Bone marrow (tissue), 2 donors: ENCODE data around the gene ARV1.
"Not testable (repeated sequence)": the region's sequence is repeated elsewhere in the genome, so short reads cannot be mapped to it uniquely, and the experiment has no call there.

Source experiments
- DNase-seq, 2 donors: peaks; one replicate each; lab custom pipeline; 2025; lab: John Stamatoyannopoulos, UW

ARV1 gene

DNA sequence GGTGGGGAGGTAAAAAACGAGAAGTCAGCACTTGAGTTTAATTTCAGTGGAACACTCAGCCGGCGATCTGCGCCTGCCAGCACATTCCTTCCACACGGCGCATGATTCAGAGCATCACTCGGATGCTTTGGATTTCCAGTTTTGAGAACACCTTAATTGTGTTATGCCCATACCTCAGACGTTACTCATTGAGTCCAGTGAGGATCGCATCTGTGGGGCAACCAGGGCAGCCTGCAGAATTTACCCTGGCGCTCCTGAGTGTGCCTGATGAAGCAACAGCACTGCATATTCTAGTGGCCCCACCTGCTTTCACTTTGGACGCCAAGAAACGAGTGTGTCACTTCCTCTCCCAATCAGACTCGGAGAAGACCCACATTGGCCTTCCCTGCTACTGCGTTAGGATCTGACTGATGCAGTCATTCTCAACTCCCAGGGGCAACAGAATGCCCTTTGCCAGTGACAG, 41.3 kb downstream of the ARV1 start:
- DNase-seq, result peak in 1 of 2 donors; percentile 62

DNA sequence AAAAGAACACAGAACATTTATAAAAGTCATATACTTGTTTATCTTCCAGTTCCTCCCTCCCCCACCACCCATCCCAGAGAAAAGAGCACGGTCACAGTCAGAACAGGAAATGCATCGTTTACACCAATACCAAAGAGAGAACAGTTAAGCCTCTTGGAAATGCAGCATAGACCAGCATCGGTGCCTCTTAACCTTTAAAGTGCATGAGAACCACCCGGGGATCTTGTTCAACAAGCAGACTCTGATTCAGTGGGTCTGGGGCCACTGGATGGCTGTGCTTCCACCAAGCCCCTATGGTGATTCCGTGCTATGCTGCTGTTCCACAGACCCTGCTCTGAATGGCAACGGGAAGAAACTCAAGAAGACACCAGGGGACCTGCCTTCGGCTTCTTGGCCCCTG, 41.9 kb downstream of the ARV1 start:
- no peak for DNase-seq

DNA sequence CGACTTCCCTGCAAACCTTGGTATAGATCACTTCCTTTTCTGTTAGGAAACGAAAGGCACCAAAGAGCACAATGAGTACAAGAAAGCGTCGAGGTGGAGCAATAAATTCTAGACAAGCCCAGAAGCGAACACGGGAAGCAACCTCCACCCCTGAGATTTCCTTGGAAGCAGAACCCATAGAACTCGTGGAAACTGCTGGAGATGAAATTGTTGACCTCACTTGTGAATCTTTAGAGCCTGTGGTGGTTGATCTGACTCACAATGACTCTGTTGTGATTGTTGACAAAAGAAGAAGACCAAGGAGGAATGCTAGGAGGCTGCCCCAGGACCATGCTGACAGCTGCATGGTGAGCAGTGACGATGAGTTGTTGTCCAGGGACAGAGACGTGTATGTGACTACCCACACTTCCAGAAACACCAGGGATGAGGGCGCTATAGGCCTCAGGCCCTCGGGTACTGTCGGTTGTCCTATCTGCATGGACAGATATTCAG, 42.7 kb downstream of the ARV1 start:
- DNase-seq, result no peak

DNA sequence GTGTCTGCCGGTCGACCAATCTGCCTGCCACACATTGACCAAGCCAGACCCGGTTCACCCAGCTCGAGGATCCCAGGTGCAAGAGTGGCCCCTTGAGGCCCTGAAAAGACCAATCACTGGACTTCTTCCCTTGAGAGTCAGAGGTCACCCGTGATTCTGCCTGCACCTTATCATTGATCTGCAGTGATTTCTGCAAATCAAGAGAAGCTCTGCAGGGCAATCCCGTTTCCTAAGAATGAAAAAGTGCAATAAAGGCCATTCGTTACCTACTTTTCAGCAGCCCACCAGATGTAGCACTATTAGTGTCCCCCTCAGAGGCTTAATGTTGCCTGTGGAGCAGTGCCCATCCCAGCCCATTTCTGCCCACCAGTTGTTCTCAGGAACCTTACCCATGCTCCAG, 43.6 kb downstream of the ARV1 start:
- not testable (repeated sequence) for DNase-seq

DNA sequence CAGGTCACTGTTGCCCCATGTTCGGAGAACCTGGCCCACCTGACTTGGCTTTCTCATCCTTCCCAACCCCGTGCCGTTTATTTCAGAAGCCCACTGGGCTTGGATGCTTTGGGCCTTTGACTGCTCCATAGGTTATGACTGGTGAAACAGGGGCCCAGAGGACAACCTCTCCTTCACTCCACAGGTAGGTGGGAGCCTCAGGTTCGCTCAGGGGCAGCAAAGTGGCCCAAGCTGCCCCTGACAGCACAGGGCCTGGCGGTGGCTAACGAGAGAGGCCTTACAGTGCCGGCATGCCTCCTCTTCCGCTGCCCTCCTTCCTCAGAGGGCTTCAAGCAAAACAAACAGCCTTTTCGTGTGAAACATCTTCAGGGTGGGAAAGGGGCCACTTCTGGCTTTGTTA, 44.3 kb downstream of the ARV1 start:
- DNase-seq, result no peak

DNA sequence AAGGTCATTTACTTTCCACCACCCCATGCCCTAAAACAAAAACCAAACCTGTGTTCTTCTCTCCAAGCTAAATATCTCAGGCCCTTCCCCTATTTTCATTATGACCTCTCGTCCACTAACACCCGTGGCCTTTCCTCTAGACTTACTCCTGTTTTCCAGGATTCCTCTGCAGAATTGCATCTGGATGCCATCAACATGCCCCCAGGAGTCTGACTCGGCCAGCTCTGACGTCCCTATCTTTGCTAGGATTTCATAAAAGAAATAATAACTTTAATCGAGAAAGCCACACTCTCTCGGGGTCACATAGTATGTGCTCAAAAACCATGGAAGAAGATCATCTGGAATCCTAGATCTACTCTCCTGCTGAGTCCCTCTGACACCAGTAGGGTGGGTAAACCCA, 47.7 kb downstream of the ARV1 start:
- no peak for DNase-seq

DNA sequence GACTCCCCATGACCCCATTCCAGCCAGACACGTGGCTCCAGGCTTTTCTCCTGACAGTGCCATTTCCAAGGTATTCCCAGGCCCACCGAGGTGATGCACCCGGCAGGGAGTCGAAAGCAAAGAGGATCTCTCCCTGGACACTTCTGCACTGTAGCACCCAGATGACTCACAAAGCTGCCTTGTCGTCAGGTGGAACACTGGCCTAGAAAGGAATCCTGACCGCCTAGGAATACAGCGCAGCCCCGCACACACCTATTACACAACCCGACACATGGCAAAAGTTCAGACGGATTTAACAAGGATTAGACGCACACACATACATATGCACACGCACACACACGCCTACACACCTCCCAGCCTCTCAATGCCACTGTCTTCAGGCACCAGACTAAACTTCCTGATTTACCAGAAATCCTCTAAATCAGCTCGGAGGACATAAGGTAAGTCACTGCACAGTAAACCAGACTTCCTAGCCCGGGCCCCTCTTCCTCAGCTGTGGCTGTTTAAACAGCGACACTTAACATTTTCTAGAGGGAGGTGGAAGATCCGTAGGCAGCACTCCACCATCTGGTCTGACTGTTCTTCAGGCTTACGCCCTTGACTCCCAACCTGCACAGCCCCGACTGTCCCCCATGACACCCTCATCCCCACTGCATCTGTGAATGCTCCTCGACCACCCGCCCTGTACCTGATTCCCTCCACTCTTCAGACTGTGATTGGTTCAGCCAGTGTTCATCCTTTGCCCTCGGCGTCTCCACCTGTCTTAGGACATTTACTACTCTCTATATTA, 48.4 kb downstream of the ARV1 start:
- no peak for DNase-seq

DNA sequence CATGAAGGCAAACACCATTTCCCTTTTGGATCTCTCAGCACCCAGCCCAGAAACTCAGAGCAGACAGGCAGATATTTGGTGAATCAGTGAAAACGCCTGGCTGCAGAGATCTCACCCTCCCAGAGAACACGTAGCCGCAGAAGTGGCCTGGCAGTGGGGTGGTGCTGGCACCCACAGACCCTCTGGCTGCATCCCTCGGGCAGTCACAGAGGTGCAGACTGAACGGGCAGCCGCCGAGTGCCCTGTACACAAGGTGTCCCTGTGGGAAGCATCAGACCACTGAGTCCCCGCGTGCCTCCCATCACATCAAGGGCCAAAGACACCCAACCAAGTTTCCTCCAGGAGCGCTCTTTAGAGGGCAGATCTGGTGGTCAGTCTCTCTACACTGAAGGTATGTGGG, 49.1 kb downstream of the ARV1 start:
- DNase-seq, result no peak

DNA sequence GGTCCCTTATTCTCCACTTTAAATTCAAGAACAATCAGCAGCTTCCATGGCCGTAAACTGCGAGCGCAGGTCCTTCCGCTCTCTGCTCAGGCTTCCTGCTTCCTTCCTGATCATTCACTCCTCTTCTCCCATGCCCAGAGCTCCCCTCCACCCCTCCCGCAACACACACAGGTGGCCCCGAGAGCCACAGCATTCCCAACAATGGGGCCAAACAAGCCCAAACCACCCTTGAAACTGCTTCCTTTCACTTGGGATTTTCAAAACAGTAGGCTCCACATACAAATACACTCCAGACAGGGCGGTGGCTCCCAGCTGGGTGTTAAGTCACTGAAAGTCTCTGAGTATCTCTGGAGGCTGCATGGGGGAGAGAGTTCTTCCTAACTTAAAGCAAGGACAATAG, 49.8 kb downstream of the ARV1 start:
- peak in 1 of 2 donors; percentile 23 for DNase-seq

DNA sequence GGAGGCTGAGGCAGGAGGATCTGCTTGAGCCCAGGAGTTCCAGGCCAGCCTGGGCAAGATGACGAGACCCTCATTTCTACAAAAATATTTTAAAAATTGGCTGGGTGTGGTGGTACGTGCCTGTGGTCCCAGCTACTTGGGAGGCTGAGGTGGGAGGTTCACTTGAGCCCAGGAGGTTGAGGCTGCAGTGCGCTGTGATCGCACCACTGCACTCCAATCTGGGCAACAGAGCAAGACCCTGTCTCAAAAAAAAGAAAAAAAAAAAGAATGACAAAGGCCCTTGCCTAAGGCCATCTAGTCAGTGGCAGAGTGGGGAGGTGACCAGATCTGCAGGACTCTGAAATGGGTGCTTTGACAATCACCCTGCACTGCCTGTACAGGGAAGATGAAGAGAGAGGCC, 50.4 kb downstream of the ARV1 start:
- not testable (repeated sequence) for DNase-seq

DNA sequence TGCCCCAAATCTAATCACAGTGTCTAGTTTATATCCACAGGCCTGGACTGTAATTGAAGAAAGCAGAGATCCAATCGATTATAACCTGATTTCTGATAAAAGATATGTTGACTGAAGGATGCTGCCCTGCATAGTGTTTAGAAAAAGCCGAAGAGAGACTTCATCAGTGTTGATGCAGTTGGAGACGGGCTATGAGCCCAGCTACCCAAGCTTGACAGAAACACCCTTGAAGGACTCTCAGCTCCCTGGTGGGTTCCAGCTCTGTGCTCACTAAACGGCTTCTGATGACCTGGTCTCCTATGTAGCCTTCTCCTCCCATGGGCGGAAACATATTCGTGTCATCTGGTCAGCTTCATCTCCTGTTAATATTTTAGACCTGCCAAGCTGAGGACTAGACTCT, 50.9 kb downstream of the ARV1 start:
- DNase-seq, result no peak

DNA sequence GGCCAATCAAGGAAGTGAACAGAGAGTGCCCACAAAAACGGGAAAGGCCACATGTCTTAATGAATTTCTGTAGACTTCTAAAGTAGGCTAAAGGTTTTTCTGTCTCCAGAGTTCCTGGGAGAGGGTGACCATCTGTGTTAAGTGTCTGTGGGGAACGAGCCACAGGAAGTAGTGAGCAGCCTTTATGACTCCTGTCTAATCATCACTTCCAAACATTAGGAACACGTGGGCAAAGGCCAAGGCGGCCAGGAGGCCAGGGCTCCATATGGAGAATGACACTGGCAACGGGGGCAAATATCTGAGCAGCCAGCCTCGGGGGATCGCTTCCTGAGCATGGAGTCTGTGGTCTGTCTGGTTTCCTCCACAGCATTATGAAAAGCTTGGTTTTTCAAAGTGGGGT, 54.1 kb downstream of the ARV1 start:
- DNase-seq, result no peak

DNA sequence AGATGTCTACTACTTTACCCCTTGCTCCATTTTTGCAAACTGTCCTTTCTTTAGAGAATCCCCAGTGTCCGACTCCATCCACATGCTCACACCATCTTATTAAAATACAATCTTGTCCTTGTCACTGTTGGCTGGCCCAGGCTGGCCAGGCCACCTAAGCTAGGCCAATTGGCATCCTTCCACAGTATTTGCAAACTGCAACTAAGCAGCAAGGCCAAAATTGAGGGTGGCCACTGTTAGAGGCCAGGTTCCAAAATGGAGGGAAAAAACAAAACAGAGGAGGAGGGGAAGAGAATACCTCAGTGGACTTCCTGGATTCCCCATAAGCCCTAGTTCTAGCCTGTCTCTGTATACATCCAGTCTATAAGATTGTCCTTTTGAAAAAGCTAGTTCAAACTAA, 56.9 kb downstream of the ARV1 start:
- DNase-seq, result no peak

DNA sequence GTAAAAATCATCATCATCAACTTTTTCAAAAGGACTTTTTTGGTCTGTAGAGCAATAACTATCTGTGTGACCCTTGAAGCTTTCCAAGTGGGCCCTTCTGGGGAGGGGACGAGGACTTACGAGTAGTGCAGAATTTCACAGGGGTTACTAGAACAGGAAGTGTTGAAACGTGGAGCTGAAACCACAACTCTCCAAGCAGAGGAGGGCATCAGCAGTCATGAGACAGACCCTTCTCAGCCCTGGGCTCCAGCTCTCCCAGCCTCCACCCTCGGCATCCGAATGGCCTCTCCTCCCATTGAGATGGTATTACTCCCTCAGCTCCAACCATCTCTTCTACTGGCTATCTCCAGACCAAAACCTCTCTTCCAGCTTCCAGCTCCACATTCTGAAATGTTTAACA, 57.5 kb downstream of the ARV1 start:
- DNase-seq, result peak in 1 of 2 donors; percentile 51

DNA sequence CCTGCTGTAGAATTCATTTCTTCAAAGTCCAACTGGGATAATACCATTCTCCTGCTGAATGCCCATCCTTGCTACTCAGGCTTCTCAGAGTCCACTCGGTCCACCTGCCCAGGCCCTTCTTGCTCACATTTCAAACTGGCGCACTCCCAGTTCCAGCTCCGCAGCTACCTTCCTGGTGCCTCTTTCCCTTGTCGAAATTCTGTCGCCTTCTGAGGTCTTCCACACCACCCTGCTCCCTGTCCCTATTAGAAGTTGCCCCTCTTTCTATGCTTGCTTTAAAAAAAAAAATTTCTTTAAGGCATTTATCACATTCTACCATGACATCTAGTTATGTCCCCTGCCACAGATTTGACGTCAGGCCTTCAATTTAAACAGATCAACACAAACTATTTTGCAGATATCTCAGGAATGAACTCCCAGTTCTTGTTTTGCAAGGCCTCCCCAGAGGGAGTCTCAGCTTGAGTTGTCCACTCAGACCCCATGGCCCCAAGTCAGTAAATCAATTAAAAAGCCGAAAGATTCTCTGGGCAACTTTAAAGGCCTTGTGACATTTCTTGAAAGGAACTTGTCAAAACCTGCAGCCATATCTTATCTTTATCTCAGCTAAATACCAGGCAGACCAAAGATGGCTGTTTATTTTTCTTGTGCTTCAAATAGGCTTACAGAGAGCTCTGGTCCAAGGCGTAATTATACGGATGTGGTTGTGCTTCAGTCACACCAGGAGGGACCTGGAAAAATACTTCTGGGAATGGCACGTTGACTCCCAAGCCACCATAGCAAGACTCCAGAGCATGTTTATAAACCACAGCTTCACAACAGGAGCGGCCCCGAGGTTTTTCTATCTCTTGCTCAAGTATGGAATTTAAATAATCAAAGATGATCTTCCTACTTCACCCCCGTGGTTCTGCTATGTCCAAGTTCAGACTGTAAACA, 59.0 kb downstream of the ARV1 start:
- DNase-seq, result no peak

DNA sequence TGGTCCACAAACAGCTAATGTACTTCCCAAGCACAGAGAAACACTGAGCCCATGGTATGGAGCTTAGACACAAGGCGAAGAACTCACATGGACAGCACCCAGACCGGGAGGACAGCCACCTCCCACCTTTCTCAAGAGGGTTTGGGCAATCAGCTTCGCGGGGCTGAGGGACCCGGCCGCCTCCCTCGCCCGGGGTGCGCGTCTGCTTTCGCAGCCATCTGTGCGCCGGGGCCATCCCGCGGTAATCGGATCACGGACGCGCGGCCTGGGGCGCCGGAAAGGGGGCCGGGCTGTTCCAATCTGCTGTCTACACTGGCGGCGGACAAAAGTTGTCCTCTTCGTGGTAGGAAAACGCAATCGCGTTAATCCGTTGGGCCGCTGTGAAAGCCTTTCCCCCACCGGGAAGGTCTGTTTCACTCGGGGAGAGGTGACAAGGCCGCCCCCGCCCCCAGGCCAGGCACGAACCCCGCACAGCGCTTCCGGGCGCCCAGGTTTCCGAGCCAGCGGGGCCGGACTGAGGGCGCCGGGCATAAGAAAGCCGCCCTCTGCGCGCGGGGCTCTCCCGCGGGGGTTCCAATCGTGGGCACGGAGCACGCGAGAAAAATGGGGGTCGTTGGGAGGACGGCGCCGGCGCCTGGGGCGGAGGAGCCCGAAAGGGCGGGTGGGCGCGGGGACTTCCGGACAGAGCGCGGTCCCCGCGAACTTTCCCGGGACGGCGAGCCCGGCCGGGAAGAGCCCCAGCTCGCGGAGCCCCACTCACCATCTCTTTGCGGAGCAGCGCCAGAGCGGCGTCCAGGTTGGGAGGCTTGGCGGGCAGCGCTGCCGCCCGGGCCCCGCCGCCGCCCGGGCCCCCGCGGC, 60.5 kb downstream of the ARV1 start:
- peak in 1 of 2 donors; percentile 33 for DNase-seq

DNA sequence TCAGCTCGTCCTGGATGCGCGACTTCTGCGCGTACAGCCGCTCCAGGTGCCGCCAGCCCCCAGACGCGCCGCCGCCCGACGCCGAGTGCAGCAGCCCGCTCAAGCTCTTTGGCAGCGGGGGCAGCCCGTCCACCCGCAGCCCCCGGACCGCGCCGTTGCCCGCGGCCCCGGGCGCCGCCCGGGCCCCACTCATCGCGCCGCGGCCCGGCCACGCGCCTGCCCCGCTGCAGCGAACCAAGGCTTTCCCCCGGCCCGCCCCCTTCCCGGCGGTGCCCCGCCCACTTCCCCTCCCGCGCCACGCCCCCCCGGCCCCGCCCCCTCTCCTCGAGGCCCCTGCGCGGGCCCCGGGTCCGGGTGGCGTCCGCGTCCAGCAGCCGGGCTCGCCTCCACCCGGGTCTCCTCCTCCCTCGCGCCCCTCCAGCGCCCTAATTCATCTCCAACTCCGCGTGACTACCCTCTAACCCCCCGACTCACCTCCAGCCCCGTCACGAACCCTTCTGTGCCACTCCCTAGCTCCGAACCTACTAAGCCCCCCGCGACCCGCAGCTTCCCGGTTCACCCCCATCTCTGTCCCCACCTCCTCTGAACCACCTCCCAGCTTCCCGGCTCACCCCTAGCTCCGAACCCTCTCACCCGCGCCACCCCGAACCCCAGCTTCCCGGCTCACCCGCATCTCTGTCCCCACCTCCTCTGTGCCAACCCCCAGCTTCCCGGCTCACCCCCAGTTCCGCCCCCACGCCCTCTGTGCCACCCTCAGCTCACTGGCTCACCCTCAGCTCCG, 61.3 kb downstream of the ARV1 start, which contains the start of gene FAM89A:
Gene FAM89A, minus strand, starts transcription at position 236 of the 781 bp plus-strand sequence. Its CDS starts 43 bp downstream, at position 193.
- DNase-seq, result peak in 1 of 2 donors; percentile 42

DNA sequence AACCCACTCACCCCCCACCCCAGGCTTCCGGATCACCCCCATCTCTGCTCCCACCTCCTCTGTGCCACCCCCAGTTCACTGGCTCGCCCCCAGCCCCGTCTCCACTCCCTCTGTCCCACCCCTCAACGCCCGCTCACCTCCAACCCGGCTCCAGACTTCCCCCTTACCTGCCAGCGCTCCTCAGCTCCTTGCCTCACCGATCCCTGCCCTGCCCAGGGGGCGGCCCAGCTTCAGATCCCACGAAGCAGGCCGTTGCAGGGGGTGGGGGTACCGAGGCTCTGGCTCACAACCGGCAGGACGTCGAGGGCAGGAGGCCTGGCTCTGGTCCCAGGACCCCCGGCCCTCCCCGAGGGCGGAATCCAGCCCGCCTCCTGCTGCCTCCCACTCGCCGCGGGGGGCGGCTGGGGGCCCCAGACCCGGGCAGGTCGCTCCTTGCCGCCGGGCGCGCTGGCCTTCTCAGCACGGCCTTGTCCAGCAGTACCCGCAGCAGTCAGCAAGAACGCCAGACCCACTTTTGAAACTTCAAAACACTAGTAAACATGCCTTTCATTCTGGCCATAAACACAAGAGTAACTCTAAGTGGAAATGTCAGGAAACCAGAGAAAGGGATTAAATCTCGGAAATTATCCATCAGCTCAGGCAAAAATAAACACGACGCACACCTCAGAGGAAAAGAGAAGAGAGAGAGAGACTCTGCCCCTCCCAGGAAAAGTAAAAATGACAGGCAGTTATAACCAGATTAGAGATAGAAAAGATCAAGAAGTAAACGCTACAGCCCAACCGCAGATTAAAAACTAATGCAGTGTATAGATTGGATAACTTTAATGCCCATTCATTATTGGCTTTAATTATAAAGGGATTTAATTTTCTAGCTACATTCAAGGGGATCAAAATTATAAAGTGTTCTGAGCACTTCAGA, 62.2 kb downstream of the ARV1 start:
- no peak for DNase-seq

DNA sequence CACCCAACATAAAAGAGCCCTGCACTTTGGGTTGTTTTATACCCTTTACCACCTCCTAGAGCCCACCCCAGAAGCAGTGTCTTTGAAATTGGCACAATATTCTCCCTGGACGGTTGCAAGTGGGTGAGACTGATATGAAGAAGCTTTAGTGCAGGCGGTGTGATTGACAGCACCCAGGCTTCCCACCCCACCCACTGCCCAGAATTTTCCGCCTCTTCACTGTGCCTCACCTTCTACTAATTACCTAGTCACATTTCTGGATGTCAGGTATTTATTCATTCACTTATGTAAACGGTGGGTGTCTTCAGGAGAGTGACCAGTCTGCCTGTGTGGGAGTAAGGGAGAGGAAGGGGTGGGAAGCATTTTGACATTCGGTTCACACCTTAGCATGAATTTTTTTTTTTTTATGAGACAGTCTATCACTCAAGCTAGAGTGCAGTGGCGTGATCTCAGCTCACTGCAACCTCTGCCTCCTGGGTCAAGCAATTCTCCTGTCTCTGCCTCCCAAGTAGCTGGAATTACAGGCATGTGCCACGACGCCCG, 62.9 kb downstream of the ARV1 start:
- no peak for DNase-seq

DNA sequence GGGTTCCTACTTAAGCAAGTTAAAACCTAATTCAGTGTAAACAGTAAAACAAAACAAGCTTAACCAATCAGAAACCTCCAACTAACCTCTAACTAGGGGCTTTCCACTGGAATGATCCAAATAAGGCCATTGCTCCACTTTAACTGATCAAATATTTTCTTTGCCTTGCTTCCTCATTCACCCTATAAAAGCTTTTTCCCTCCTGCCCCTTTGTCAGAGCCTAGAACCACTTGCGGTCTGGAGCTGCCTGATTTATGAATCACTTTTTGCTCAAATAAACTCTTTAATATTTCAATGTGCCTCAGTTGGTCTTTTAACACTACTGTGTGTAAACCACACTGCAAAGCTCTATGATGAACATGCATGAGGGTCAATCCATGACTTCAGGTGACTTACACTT, 65.7 kb downstream of the ARV1 start:
- DNase-seq, result no peak
